IgD-negative memory B cell (primary cell): ENCODE measurements around the gene MIA2. TPM values are rescaled to one million over a fixed set of nuclear protein-coding genes. Genes with fewer than 3 reads are reported as not detected.
A peak's percentile ranks its signal among the peaks of the same experiment; 100 is the strongest.

Source experiments
- H3K27ac Mint-ChIP-seq, 3 donors: one replicate each; pipeline ENCODE4 v1.8.0; 2020 to 2022; ENCODE audit warnings: mild to moderate bottlenecking in 3 of 3, mixed read lengths in 3 of 3, moderate library complexity in 1 of 3
- H3K27me3 Mint-ChIP-seq: one replicate; pipeline ENCODE4 v1.8.0; 2021; ENCODE audit warnings: mixed read lengths
- H3K36me3 Mint-ChIP-seq: one replicate; pipeline ENCODE4 v1.8.0; 2020; ENCODE audit warnings: mild to moderate bottlenecking, mixed read lengths
- H3K4me1 Mint-ChIP-seq, 3 donors: one replicate each; pipeline ENCODE4 v1.8.0; 2020 to 2022; ENCODE audit warnings: mixed read lengths in 3 of 3, mild to moderate bottlenecking in 1 of 3
- H3K4me3 Mint-ChIP-seq, 4 donors: one replicate each; pipeline ENCODE4 v1.8.0; 2020 to 2022; ENCODE audit warnings: mild to moderate bottlenecking in 4 of 4, mixed read lengths in 4 of 4, moderate library complexity in 3 of 4
- H3K9me3 Mint-ChIP-seq, 3 donors: one replicate each; pipeline ENCODE4 v1.8.0; 2020 to 2021; ENCODE audit warnings: mixed read lengths in 3 of 3, mild to moderate bottlenecking in 1 of 3
- polyA plus RNA-seq: library from polyadenylated mRNA; unstranded; fragments of 300-500 nt; fragmentation: Illumina TruSeq; gene quantifications from one replicate; pipeline ENCODE4 v1.2.3, GENCODE V29; 2021

MIA2 gene
- polyA plus RNA-seq, 1 donor from 2014 or later = 24.8 TPM

DNA sequence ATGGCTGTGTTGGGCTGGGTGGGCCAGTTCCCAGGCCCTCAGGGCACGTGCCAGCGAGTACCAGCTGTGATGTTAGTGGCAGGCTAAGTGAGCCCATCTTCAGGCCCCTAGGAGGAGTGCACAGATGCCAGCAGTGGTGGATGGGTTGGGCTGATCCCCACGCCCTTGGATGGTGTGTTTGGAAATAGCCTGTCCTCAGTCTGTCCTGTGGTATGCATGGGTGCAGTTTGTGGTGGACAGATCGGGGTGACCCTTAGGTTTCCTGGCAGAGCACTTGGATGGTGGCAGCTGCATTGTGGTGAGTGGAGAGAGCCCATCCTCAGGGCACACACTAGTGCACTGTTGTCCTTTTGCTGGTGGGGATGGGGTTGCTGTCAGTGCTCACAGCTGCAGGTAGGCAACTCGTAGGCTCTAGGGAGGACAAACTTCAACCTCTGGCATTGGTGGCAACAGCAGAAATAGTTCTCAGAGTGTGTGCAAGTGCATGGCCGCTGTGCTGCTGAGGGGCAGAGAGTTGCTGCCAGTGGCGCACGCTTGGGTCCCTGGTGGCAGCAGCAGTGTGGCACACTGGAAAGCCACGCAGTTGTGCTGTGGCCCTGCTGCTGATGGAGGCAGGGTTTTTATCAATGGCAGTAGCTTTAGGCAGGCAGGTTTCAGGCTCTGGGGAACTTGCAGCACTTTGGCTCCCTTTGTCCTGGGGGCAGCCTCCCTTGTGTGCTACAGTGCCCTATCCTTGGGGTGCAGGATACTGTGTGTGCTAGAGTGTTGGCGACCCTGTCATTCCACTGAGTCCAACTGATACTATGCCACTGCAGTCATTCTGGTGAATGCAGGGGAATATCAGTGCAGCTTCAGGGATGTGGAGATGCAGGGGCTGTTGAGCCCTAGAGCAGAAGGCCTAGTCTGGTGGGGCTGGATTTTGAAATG, 133.0 kb downstream of the MIA2 start:
- Mint-ChIP-seq H3K9me3 (peaks cover 8 to 16% (median 13%) of the 10 kb centered on the region in 3 donors), H3K36me3 (peaks cover 35% of the 10 kb centered on the region), H3K4me3 (no peak overlapping the region), H3K27ac (no peak overlapping the region), H3K27me3 (no peaks in the 10 kb centered on the region), H3K4me1 (peaks cover 2 to 5% (median 2%) of the 10 kb centered on the region in 3 donors)

GRCh38 chr14:39367387-39367751, 133.7 kb downstream of the MIA2 start:
- H3K9me3 Mint-ChIP-seq = peaks cover 7 to 13% (median 12%) of the 10 kb centered on the region in 3 donors
- peaks cover 0 to 5% (median 2%) of the 10 kb centered on the region in 3 donors for H3K4me1 Mint-ChIP-seq
- no peak overlapping the region for H3K4me3 Mint-ChIP-seq
- no peaks in the 10 kb centered on the region for H3K27me3 Mint-ChIP-seq
- no peak overlapping the region for H3K27ac Mint-ChIP-seq
- peaks cover 28% of the 10 kb centered on the region for H3K36me3 Mint-ChIP-seq

DNA sequence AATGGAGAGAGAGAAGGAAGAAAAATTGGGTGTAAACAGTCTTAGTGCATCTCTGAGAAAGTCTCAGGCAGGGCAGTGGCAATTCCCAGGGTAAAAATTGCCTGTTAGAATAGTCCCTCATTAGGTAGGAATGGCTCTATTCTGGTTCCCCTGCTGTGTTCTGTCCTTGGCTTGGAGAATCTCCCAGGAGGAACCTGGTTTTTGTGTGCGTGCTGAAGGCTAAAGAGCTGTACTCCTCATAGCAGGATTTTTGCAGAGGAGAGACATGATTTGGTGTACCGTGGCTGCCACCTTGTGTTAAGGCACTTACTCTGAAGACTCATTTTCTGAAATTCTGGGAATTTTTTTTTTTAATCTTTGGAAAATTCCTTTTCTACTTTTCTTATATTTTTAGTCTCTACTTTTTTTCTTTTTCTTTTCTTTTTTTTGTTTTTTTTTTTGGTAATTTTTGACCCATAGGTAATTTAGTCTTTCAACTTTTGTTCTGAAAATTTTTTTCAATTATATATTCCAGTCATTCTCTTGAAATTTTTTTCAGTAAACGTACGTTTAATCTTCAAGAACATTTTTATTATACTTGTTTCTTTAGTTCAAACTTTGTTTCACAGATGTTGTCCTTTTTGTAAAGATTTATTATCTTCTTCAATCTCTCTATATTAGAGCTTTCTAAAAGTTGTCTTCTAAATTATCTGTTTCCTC, 134.7 kb downstream of the MIA2 start:
- Mint-ChIP-seq H3K36me3 (peaks cover 26% of the 10 kb centered on the region), H3K27ac (no peak overlapping the region), H3K9me3 (peaks cover 3 to 8% (median 5%) of the 10 kb centered on the region in 3 donors), H3K4me1 (peaks cover 0 to 4% (median 2%) of the 10 kb centered on the region in 3 donors), H3K4me3 (peak overlapping the region in 1 of 4 donors; percentile 71), H3K27me3 (no peaks in the 10 kb centered on the region)

DNA sequence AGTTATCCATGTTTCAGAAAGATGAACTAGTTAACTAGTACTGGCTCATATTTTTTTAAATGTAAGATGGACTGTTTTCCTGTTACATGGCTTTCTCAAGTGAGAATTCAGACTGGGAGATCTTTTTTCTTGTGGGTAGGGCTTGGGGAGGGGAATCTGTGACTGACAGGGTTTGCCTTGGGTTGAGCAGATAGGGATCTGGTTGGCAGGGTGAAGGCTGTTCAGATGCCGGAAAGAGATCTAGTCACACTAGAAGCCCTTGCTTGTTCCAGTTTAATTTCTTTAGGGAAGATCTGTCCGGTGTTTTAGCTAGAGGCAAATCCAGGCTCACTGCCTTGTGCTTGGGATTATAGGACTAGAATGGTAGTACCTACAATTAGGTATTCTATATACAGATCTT, 135.3 kb downstream of the MIA2 start:
- Mint-ChIP-seq H3K36me3 (peaks cover 20% of the 10 kb centered on the region), H3K4me3 (no peak overlapping the region), H3K27me3 (no peaks in the 10 kb centered on the region), H3K9me3 (peaks cover 0 to 4% (median 3%) of the 10 kb centered on the region in 3 donors), H3K4me1 (peaks cover 0 to 2% (median 0%) of the 10 kb centered on the region in 3 donors), H3K27ac (no peak overlapping the region)

DNA sequence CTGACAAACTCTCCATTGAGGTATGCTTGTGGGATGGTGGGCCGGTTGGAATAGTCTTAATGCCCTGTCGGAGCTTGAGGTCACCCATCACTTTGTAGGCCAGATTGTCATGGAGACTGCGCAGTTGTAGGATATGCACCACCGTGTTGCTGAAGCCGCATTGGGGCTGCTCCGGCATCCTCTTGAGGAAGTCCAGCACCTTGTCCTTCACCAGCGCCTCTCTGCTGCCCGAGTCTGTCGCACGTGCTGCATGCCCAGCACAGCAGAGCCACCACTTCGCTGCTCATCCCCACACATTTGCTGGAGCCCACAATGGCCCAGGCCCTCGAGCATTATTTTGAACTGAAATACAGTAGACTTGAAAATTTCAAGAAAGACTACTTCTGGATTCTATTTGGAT, 136.7 kb downstream of the MIA2 start:
- Mint-ChIP-seq H3K9me3 (no peaks in the 10 kb centered on the region), H3K27me3 (no peaks in the 10 kb centered on the region), H3K36me3 (peaks cover 14% of the 10 kb centered on the region), H3K4me3 (no peak overlapping the region), H3K4me1 (peaks cover 0 to 2% (median 0%) of the 10 kb centered on the region in 3 donors), H3K27ac (peak overlapping the region in 1 of 3 donors; percentile 33)

- Mint-ChIP-seq H3K27me3 (no peaks in the 10 kb centered on the region), H3K27ac (no peak overlapping the region), H3K9me3 (no peaks in the 10 kb centered on the region), H3K4me3 (no peak overlapping the region), H3K36me3 (peaks cover 8% of the 10 kb centered on the region), H3K4me1 (peaks cover 0 to 2% (median 0%) of the 10 kb centered on the region in 3 donors)
These were observed 138.9 kb downstream of the MIA2 start for GRCh38 chr14:39372656-39373055.

DNA sequence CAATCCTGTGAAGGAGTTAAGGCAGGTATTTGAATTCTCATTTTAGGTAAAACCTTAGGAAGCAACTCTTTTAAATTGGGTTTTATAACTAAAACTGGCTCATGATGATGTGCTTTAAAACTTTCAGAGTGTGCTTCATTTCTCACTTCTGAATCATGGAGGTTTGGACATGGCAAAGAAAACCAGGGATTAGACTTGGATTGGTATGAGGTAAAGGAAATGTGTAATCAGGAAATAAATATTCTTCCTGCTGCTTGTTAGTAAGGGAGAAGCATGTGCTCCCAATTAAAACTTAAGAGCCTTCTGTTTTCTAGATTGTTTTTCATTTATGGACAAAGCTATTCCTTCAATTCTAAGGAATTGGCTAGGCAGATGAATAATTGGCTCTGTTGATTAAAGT, 141.1 kb downstream of the MIA2 start:
- Mint-ChIP-seq H3K27ac (no peak overlapping the region), H3K4me1 (no peaks in the 10 kb centered on the region), H3K4me3 (no peak overlapping the region), H3K36me3 (peaks cover 7% of the 10 kb centered on the region), H3K27me3 (no peaks in the 10 kb centered on the region), H3K9me3 (no peaks in the 10 kb centered on the region)

DNA sequence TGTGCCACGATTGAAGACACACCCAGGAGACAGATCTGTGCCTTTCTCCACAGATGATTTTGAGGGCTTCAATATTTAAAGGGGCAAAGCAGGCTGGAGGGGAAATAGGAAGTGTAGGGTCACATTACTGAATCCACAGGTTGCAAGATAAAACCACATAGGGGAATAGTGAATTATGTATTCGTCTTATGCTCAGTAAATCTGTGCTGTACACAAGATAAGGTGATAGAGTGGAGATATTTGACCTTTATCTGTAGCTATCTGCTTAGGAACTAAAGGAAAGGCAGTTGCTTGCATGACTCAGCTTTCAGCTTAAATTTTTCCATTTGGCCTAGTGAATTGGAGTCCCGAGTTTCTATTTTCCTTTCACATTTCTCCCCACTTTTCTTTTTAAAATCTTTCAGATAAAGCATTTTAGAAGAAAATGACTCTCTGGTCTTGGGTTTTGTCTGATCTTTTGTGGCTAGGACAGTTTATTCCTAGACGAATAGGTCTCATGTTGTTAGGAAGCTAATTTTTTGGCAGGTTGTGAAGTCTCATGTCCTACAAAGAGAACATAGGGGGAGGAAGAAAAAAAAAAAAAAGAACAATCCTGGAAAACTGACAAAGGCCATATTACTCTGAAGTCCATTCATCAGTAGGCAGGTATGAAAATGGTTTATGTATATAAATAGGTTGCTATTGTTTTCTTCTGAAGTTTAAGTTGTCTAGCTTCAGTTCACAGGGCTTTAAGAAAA, 143.1 kb downstream of the MIA2 start:
- Mint-ChIP-seq H3K9me3 (no peaks in the 10 kb centered on the region), H3K36me3 (peaks cover 6% of the 10 kb centered on the region), H3K27ac (no peak overlapping the region), H3K4me3 (no peak overlapping the region), H3K27me3 (no peaks in the 10 kb centered on the region), H3K4me1 (no peaks in the 10 kb centered on the region)

DNA sequence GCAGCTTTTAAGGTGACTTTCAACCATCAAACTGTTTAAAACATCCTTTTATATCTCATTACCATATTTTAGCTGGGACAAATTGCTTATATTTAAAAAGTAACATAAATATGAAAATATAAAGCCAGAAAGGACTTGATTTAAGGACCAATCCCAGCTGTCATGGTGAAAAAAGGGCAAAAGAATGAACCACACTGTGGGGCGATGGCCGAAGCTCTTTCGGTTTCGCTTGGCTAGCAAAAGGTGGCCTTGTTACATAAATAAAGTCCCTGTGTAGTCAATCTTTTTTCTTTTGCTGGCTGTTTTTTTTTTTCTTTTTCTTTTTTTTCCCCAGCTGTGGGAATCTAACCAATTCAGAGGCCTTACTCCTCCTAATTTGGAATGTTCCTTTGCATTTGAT, 147.7 kb downstream of the MIA2 start:
- H3K4me3 Mint-ChIP-seq = no peak overlapping the region
- H3K36me3 Mint-ChIP-seq = peaks cover 2% of the 10 kb centered on the region
- no peaks in the 10 kb centered on the region for H3K27me3 Mint-ChIP-seq
- H3K9me3 Mint-ChIP-seq = no peaks in the 10 kb centered on the region
- no peaks in the 10 kb centered on the region for H3K4me1 Mint-ChIP-seq
- H3K27ac Mint-ChIP-seq = no peak overlapping the region

DNA sequence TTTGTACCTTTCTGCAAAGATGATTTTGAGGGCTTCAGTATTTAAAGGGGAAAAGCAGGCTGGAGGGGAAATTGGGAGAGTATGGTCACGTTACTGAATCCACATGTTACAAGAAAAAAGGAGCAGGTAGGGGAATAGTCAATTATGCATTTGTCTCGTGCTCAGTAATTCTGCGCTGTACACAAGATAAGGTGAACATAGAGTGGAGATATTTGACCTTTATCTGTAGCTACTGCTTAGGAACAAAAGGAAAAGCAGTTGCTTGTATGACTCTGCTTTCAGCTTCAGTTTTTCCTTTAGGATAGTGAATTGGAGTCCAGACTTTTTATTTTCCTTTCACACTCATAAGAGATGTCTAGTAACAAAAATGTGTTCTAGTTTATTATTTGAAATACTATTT, 148.7 kb downstream of the MIA2 start:
- H3K9me3 Mint-ChIP-seq = no peaks in the 10 kb centered on the region
- H3K36me3 Mint-ChIP-seq = peaks cover 4% of the 10 kb centered on the region
- peak overlapping the region in 1 of 3 donors; percentile 35 for H3K27ac Mint-ChIP-seq
- H3K27me3 Mint-ChIP-seq = no peaks in the 10 kb centered on the region
- no peak overlapping the region for H3K4me3 Mint-ChIP-seq
- H3K4me1 Mint-ChIP-seq = no peaks in the 10 kb centered on the region

DNA sequence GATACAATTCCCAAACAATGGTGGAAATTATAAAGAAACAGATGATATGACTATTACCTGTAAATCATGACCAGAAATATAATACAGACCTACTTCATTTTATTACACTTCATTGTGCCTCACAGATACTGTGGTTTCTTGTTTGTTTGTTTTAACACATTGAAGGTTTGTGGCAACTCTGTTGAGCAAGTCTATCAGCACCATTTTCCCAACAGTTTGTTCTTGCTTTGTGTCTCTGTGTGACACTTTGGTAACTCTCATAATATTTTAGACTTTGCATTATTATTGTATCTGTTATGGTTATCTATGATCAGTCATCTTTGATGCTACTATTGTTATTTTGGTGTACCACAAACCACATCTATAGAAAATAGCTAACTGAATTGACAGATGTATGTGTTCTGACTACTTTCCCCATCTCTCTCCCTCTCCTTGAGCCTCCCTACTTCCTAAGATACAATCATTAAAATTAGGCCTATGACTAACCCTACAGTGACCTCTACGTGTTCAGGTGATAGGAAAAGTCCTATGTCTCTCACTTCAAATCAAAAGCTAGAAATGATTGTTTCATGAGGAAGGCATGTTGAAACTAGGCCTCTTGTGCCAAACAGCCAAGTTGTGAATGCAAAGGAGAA, 149.4 kb downstream of the MIA2 start:
- Mint-ChIP-seq H3K4me1 (no peaks in the 10 kb centered on the region), H3K4me3 (no peak overlapping the region), H3K27me3 (no peaks in the 10 kb centered on the region), H3K36me3 (peaks cover 5% of the 10 kb centered on the region), H3K9me3 (no peaks in the 10 kb centered on the region), H3K27ac (no peak overlapping the region)

DNA sequence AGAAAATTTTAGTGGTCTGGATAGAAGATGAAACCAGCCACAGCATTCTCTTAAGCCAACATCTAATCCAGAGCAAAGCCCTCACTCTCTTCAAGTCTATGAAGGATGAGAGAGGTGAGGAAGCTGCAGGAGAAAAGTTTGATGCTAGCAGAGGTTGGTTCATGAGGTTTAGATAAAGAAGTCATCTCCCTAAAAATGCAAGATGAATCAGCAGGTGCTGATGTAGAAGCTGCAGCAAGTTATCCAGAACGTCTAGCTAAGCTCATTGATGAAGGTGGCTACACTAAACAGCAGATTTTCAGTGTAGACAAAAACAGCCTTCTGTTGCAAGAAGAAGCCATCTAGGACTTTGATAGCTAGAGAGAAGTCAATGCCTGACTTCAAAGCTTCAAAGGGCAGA, 150.0 kb downstream of the MIA2 start:
- no peaks in the 10 kb centered on the region for H3K4me1 Mint-ChIP-seq
- no peaks in the 10 kb centered on the region for H3K27me3 Mint-ChIP-seq
- H3K9me3 Mint-ChIP-seq = no peaks in the 10 kb centered on the region
- no peak overlapping the region for H3K4me3 Mint-ChIP-seq
- no peak overlapping the region for H3K27ac Mint-ChIP-seq
- H3K36me3 Mint-ChIP-seq = peaks cover 11% of the 10 kb centered on the region

GRCh38 chr14:39384177-39384576, 150.5 kb downstream of the MIA2 start:
- H3K9me3 Mint-ChIP-seq = no peaks in the 10 kb centered on the region
- peaks cover 11% of the 10 kb centered on the region for H3K36me3 Mint-ChIP-seq
- no peaks in the 10 kb centered on the region for H3K27me3 Mint-ChIP-seq
- no peak overlapping the region for H3K27ac Mint-ChIP-seq
- H3K4me1 Mint-ChIP-seq = no peaks in the 10 kb centered on the region
- no peak overlapping the region for H3K4me3 Mint-ChIP-seq

- Mint-ChIP-seq H3K4me3 (no peak overlapping the region), H3K27me3 (no peaks in the 10 kb centered on the region), H3K27ac (no peak overlapping the region), H3K4me1 (no peaks in the 10 kb centered on the region), H3K9me3 (no peaks in the 10 kb centered on the region), H3K36me3 (peaks cover 11% of the 10 kb centered on the region)
These were observed 159.6 kb downstream of the MIA2 start for GRCh38 chr14:39393289-39393688.
